ENCODE measurements around the gene APOBEC2.

APOBEC2 gene

GRCh38 chr6:41077536-41077935 is 24.5 kb downstream of the APOBEC2 start:
- DNase-seq (ENCODE audit: extremely low spot score), result no peak
- TF ChIP-seq, protein P1, sequence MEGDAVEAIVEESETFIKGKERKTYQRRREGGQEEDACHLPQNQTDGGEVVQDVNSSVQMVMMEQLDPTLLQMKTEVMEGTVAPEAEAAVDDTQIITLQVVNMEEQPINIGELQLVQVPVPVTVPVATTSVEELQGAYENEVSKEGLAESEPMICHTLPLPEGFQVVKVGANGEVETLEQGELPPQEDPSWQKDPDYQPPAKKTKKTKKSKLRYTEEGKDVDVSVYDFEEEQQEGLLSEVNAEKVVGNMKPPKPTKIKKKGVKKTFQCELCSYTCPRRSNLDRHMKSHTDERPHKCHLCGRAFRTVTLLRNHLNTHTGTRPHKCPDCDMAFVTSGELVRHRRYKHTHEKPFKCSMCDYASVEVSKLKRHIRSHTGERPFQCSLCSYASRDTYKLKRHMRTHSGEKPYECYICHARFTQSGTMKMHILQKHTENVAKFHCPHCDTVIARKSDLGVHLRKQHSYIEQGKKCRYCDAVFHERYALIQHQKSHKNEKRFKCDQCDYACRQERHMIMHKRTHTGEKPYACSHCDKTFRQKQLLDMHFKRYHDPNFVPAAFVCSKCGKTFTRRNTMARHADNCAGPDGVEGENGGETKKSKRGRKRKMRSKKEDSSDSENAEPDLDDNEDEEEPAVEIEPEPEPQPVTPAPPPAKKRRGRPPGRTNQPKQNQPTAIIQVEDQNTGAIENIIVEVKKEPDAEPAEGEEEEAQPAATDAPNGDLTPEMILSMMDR (IDR thresholded peaks at IDR 0.05; ENCODE audit: control extremely low read depth, extremely low read depth, low read depth, missing control alignments), result no peak
- ChIA-PET CTCF (interaction anchor here (1.3 kb wide), 1 partner anchor 32 kb away, joined by 3 read pairs; no protein-coding TSS in a partner anchor), POLR2A (no interaction called here)

DNA sequence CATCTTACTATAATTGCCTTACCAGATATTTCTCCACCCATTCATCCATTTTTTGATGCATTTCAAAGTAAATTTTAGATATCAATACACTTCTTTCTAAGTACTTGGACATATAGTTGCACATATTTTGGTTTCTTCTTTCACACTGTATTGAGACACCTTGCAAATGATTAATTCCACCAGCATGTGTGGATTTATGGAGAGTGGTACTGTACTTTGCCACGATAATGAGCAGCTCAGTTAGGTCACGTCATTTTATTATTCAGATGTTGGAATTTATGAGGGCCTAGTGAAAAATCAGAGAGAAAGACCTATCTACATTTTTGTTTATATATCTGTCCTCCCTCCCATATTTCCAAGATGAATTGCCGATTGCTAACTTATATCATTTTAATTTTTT is 25.1 kb downstream of the APOBEC2 start:
- ChIA-PET CTCF (interaction anchor here (0.9 to 1.3 kb wide), 2 partner anchors 10 to 32 kb away, joined by 3 read pairs; no protein-coding TSS in a partner anchor), POLR2A (no interaction called here)
- DNase-seq (ENCODE audit: extremely low spot score), result no peak
- TF ChIP-seq, protein P1 (IDR thresholded peaks at IDR 0.05; ENCODE audit: control extremely low read depth, extremely low read depth, low read depth, missing control alignments), result no peak

DNA sequence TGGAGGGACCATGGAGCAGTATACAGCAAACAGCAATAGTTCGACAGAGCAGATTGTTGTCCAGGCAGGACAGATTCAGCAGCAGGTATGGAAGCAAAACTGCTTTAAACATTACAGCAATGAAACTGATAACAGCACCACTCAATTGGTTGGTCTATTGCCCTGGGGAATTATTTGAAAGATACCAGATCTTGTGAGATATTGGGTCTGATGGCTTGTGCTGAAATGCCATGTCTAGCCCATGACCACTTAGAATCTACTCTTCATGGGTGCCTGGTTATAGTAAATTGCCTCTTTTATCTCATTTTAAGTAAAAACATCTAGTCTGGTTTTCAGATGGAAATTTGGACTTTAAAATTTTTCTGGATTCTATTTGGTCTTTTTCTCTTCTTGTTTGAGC is 26.1 kb downstream of the APOBEC2 start:
- CTCF ChIA-PET, result interaction anchor here (0.9 to 1.8 kb wide), 3 partner anchors 10 to 51 kb away, joined by 3 to 4 read pairs (median 4); no protein-coding TSS in a partner anchor
- DNase-seq (ENCODE audit: extremely low spot score), result no peak
- POLR2A ChIA-PET, result no interaction called here
- TF ChIP-seq, protein P1 (IDR thresholded peaks at IDR 0.05; ENCODE audit: control extremely low read depth, extremely low read depth, low read depth, missing control alignments), result no peak

DNA sequence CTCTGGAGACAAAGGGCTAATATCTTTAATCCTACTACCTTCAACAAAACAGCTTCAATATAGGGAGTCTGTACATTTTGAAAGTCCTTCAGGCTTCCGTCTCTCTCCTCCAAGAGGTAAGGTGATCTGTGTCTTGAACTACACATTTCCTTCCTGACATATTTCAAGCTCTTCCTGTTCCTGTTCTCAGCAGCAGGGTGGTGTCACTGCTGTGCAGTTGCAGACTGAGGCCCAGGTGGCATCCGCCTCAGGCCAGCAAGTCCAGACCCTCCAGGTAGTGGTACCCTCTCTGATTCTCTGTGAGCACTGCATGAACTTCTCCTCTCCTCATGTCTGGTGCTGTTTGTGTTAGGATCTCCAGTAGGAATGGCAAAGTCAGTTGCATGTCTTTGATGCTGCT is 27.6 kb downstream of the APOBEC2 start:
- CTCF ChIA-PET, result interaction anchor here (1.4 to 1.8 kb wide), 2 partner anchors 12 kb away, joined by 4 read pairs; no protein-coding TSS in a partner anchor
- POLR2A ChIA-PET, result no interaction called here
- no peak for DNase-seq (ENCODE audit: extremely low spot score)
- TF ChIP-seq, protein P1 (IDR thresholded peaks at IDR 0.05; ENCODE audit: control extremely low read depth, extremely low read depth, low read depth, missing control alignments), result no peak

GRCh38 chr6:41083072-41083471 is 30.1 kb downstream of the APOBEC2 start:
- TF ChIP-seq, protein P1 (IDR thresholded peaks at IDR 0.05; ENCODE audit: control extremely low read depth, extremely low read depth, low read depth, missing control alignments), result no peak
- no peak for DNase-seq (ENCODE audit: extremely low spot score)
- ChIA-PET POLR2A (no interaction called here), CTCF (interaction anchor here (2.6 kb wide), 1 partner anchor 9 kb away, joined by 16 read pairs; no protein-coding TSS in a partner anchor)

GRCh38 chr6:41085182-41085581 is 32.2 kb downstream of the APOBEC2 start:
- ChIA-PET POLR2A (no interaction called here), CTCF (no interaction called here)
- DNase-seq (ENCODE audit: extremely low spot score), result no peak

More at GRCh38 chr6:41085182-41085581, 32.2 kb downstream of the APOBEC2 start:
- TF ChIP-seq, protein P1 (IDR thresholded peaks at IDR 0.05; ENCODE audit: control extremely low read depth, extremely low read depth, low read depth, missing control alignments), result no peak

Data from GM10248 (cell line).